HEK293 (cell line): ENCODE measurements around the gene NECTIN1.

Source experiments
- CTCF ChIA-PET: fragments of 350-600 bp; formaldehyde crosslinking; extraction: SDS; loops from one replicate; lab custom pipeline; 2021; ENCODE audit warnings: antibody characterized with exemption; lab: Yijun Ruan, JAX
- POLR2A ChIA-PET: fragments of 300-600 bp; formaldehyde crosslinking; extraction: SDS; loops from one replicate; lab custom pipeline; 2020; ENCODE audit warnings: antibody characterized with exemption, inconsistent platforms; lab: Yijun Ruan, JAX
- H3K27ac ChIP-seq: fragments of 200-500 bp; sonication (Bioruptor generic); 2 replicates; pipeline ENCODE4 v1.5.1; 2014; ENCODE audit warnings: low read depth, low read length, control low read depth, inconsistent platforms; ENCODE audit errors: extremely low read depth
- H3K36me3 ChIP-seq, 2 experiments: fragments of 200-500 bp in 1 of 2; sonication (Bioruptor generic) in 1 of 2; 1 replicate in 1 of 2; 2 replicates in 1 of 2; pipeline ENCODE4 v1.5.1; 2014 to 2017; ENCODE audit warnings: inconsistent platforms in 2 of 2, low read length in 2 of 2; ENCODE audit not compliant: control insufficient read depth in 2 of 2, insufficient read depth in 1 of 2
- H3K4me1 ChIP-seq: fragments of 200-500 bp; sonication (Bioruptor generic); 2 replicates; pipeline ENCODE4 v1.5.1; 2014; ENCODE audit warnings: mild to moderate bottlenecking, low read length, inconsistent platforms; ENCODE audit not compliant: control insufficient read depth, insufficient read depth
- H3K4me3 ChIP-seq: 2 replicates; pipeline ENCODE4 v1.5.1; 2011; ENCODE audit warnings: low read depth, mild to moderate bottlenecking, control low read depth, low read length, moderate library complexity
- H3K9me3 ChIP-seq: fragments of 200-500 bp; sonication (Bioruptor generic); 2 replicates; pipeline ENCODE4 v1.5.1; 2014; ENCODE audit warnings: low read depth, low read length, inconsistent platforms; ENCODE audit not compliant: control insufficient read depth, insufficient read depth
- KLF7 ChIP-seq: fragments of 450-650 bp; formaldehyde crosslinking; IDR thresholded peaks from 2 replicates; pipeline ENCODE4 v1.5.1; 2016; ENCODE audit warnings: missing biosample characterization, missing genetic modification characterization, borderline replicate concordance
- TCF7L2 ChIP-seq: IDR thresholded peaks from 2 replicates; pipeline ENCODE4 v1.6.1; 2011; ENCODE audit warnings: low read depth, mild to moderate bottlenecking, inconsistent platforms, low read length, moderate library complexity, borderline replicate concordance
- ZNF211 ChIP-seq: fragments of 450-650 bp; formaldehyde crosslinking; IDR thresholded peaks from 2 replicates; pipeline ENCODE4 v1.5.1; 2016; ENCODE audit warnings: low read depth, missing biosample characterization, missing genetic modification characterization
- ZNF221 ChIP-seq: fragments of 450-650 bp; formaldehyde crosslinking; IDR thresholded peaks from 2 replicates; pipeline ENCODE4 v1.5.1; 2017; ENCODE audit warnings: missing biosample characterization, missing genetic modification characterization, borderline replicate concordance
- ZNF501 ChIP-seq: fragments of 450-650 bp; formaldehyde crosslinking; IDR thresholded peaks from 2 replicates; pipeline ENCODE4 v1.5.1; 2016; ENCODE audit warnings: missing biosample characterization, missing genetic modification characterization
- ZNF571 ChIP-seq: fragments of 450-650 bp; formaldehyde crosslinking; IDR thresholded peaks from 2 replicates; pipeline ENCODE4 v1.5.0; 2017; ENCODE audit warnings: missing biosample characterization, missing genetic modification characterization
- ZSCAN16 ChIP-seq: fragments of 450-650 bp; formaldehyde crosslinking; IDR thresholded peaks from 2 replicates; pipeline ENCODE4 v1.5.1; 2016; ENCODE audit warnings: missing biosample characterization, missing genetic modification characterization
- TF ChIP-seq, protein P1 (sequence below): fragments of 450-650 bp; formaldehyde crosslinking; IDR thresholded peaks from 2 replicates; pipeline ENCODE4 v1.5.1; 2016; ENCODE audit warnings: missing biosample characterization, missing genetic modification characterization
- TF ChIP-seq, protein P2 (sequence below): fragments of 450-650 bp; formaldehyde crosslinking; conservative IDR thresholded peaks from 2 replicates; pipeline ENCODE4 v1.5.1; 2016; ENCODE audit warnings: low read depth, missing biosample characterization, missing genetic modification characterization
- TF ChIP-seq, protein P3 (sequence below): fragments of 450-650 bp; formaldehyde crosslinking; IDR thresholded peaks from 2 replicates; pipeline ENCODE4 v1.5.1; 2017; ENCODE audit warnings: missing biosample characterization, missing genetic modification characterization
- TF ChIP-seq, protein P4 (sequence below): fragments of 450-650 bp; formaldehyde crosslinking; IDR thresholded peaks from 2 replicates; pipeline ENCODE4 v1.5.0; 2017; ENCODE audit warnings: missing biosample characterization, missing genetic modification characterization, borderline replicate concordance
- TF ChIP-seq, protein P5 (sequence below): IDR thresholded peaks from 2 replicates; pipeline ENCODE4 v1.6.1; 2011; ENCODE audit warnings: mild to moderate bottlenecking, low read depth, low read length, borderline replicate concordance

The NECTIN1 gene

GRCh38 chr11:119591836-119592310 is 137.1 kb downstream of the NECTIN1 start (continued):
- TF ChIP-seq, protein P1, sequence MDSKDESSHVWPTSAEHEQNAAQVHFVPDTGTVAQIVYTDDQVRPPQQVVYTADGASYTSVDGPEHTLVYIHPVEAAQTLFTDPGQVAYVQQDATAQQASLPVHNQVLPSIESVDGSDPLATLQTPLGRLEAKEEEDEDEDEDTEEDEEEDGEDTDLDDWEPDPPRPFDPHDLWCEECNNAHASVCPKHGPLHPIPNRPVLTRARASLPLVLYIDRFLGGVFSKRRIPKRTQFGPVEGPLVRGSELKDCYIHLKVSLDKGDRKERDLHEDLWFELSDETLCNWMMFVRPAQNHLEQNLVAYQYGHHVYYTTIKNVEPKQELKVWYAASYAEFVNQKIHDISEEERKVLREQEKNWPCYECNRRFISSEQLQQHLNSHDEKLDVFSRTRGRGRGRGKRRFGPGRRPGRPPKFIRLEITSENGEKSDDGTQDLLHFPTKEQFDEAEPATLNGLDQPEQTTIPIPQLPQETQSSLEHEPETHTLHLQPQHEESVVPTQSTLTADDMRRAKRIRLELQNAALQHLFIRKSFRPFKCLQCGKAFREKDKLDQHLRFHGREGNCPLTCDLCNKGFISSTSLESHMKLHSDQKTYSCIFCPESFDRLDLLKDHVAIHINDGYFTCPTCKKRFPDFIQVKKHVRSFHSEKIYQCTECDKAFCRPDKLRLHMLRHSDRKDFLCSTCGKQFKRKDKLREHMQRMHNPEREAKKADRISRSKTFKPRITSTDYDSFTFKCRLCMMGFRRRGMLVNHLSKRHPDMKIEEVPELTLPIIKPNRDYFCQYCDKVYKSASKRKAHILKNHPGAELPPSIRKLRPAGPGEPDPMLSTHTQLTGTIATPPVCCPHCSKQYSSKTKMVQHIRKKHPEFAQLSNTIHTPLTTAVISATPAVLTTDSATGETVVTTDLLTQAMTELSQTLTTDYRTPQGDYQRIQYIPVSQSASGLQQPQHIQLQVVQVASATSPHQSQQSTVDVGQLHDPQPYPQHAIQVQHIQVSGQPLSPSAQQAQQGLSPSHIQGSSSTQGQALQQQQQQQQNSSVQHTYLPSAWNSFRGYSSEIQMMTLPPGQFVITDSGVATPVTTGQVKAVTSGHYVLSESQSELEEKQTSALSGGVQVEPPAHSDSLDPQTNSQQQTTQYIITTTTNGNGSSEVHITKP: no peak
- no peak for TF ChIP-seq ZNF571 (tag by site-specific recombination)
- no peak for TF ChIP-seq ZNF501 (tag by site-specific recombination)

DNA sequence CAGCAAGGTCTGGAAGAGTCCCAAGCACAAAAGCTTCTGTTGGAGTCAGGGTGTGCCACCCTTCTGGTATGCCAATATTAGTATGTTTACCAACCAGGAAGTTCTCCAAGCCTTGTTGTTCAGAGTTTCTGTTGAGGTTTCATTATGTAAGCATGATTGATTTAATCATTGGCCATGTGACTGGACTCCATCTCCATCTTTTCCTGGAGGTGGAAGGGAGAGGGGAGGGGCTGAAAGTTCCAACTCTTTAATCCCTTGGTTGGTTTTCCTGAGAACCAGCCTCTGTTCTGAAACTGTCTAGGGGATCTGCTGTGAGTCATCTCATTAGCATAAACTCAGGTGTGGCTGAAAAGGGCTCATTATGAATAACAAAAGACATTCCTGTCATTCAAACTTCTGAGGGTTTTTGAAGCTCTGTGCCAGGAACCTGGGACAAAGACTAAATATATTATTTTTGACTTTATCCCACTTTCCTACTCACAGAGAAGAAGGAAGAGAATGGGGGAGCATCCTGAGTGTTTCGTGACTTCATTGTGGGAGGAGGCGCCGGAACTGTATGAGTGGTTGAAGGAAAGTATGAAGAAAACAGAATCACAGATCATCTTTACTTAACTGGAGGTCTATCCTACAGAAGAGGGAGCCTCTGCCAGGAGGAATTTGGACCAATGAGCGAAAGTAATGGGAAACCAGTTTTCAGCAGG is 138.2 kb downstream of the NECTIN1 start:
- no peak overlapping the region for H3K27ac ChIP-seq
- H3K4me1 ChIP-seq: no peaks in the 10 kb centered on the region
- TF ChIP-seq, protein P2, sequence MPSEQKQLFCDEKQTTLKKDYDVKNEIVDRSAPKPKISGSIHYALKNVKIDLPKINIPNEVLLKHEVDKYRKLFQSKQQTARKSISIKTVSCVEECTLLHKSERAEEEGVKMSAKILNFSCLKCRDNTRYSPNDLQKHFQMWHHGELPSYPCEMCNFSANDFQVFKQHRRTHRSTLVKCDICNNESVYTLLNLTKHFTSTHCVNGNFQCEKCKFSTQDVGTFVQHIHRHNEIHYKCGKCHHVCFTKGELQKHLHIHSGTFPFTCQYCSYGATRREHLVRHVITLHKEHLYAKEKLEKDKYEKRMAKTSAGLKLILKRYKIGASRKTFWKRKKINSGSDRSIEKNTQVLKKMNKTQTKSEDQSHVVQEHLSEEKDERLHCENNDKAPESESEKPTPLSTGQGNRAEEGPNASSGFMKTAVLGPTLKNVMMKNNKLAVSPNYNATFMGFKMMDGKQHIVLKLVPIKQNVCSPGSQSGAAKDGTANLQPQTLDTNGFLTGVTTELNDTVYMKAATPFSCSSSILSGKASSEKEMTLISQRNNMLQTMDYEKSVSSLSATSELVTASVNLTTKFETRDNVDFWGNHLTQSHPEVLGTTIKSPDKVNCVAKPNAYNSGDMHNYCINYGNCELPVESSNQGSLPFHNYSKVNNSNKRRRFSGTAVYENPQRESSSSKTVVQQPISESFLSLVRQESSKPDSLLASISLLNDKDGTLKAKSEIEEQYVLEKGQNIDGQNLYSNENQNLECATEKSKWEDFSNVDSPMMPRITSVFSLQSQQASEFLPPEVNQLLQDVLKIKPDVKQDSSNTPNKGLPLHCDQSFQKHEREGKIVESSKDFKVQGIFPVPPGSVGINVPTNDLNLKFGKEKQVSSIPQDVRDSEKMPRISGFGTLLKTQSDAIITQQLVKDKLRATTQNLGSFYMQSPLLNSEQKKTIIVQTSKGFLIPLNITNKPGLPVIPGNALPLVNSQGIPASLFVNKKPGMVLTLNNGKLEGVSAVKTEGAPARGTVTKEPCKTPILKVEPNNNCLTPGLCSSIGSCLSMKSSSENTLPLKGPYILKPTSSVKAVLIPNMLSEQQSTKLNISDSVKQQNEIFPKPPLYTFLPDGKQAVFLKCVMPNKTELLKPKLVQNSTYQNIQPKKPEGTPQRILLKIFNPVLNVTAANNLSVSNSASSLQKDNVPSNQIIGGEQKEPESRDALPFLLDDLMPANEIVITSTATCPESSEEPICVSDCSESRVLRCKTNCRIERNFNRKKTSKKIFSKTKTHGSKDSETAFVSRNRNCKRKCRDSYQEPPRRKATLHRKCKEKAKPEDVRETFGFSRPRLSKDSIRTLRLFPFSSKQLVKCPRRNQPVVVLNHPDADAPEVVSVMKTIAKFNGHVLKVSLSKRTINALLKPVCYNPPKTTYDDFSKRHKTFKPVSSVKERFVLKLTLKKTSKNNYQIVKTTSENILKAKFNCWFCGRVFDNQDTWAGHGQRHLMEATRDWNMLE (tag by site-specific recombination): no peak
- no peak for TF ChIP-seq ZSCAN16
- no peak for TF ChIP-seq KLF7 (tag by site-specific recombination)
- TF ChIP-seq, protein P3, sequence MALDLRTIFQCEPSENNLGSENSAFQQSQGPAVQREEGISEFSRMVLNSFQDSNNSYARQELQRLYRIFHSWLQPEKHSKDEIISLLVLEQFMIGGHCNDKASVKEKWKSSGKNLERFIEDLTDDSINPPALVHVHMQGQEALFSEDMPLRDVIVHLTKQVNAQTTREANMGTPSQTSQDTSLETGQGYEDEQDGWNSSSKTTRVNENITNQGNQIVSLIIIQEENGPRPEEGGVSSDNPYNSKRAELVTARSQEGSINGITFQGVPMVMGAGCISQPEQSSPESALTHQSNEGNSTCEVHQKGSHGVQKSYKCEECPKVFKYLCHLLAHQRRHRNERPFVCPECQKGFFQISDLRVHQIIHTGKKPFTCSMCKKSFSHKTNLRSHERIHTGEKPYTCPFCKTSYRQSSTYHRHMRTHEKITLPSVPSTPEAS (tag by site-specific recombination): no peak
- TF ChIP-seq ZNF211 (tag by site-specific recombination): no peak
- TF ChIP-seq, protein P4, sequence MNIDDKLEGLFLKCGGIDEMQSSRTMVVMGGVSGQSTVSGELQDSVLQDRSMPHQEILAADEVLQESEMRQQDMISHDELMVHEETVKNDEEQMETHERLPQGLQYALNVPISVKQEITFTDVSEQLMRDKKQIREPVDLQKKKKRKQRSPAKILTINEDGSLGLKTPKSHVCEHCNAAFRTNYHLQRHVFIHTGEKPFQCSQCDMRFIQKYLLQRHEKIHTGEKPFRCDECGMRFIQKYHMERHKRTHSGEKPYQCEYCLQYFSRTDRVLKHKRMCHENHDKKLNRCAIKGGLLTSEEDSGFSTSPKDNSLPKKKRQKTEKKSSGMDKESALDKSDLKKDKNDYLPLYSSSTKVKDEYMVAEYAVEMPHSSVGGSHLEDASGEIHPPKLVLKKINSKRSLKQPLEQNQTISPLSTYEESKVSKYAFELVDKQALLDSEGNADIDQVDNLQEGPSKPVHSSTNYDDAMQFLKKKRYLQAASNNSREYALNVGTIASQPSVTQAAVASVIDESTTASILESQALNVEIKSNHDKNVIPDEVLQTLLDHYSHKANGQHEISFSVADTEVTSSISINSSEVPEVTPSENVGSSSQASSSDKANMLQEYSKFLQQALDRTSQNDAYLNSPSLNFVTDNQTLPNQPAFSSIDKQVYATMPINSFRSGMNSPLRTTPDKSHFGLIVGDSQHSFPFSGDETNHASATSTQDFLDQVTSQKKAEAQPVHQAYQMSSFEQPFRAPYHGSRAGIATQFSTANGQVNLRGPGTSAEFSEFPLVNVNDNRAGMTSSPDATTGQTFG (tag by site-specific recombination): no peak
- TF ChIP-seq TCF7L2: no peak
- no peak for TF ChIP-seq ZNF221 (tag by site-specific recombination)
- TF ChIP-seq, protein P5, sequence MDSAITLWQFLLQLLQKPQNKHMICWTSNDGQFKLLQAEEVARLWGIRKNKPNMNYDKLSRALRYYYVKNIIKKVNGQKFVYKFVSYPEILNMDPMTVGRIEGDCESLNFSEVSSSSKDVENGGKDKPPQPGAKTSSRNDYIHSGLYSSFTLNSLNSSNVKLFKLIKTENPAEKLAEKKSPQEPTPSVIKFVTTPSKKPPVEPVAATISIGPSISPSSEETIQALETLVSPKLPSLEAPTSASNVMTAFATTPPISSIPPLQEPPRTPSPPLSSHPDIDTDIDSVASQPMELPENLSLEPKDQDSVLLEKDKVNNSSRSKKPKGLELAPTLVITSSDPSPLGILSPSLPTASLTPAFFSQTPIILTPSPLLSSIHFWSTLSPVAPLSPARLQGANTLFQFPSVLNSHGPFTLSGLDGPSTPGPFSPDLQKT: no peak
- no peaks in the 10 kb centered on the region for H3K36me3 ChIP-seq
- H3K4me3 ChIP-seq: no peak overlapping the region
- H3K9me3 ChIP-seq: no peaks in the 10 kb centered on the region
- CTCF ChIA-PET: no interaction called here
- POLR2A ChIA-PET: no interaction called here
